Activated T-cell treated with anti-CD3 and anti-CD28 coated beads, Interleukin-2, amount 50 U/mL, for 4 hours (primary cell): ENCODE results near the gene POGK. TPM values are rescaled to one million over a fixed set of nuclear protein-coding genes. Genes with fewer than 3 reads are reported as not detected.
"Not testable (repeated sequence)": the region's sequence is repeated elsewhere in the genome, so short reads cannot be mapped to it uniquely, and the experiment has no call there.

Experiments
- ATAC-seq, 2 donors: fragments of 200-7000 bp; cut with Tn5 transposase; one replicate each; pipeline ENCODE4 v1.10.0; 2021
- DNase-seq: peaks from one replicate; pipeline ENCODE4 v3.0.0-alpha.2; 2020
- H3K27me3 Mint-ChIP-seq: one replicate; pipeline ENCODE4 v1.8.0; 2021; ENCODE audit warnings: low read depth, mixed read lengths
- H3K36me3 Mint-ChIP-seq: one replicate; pipeline ENCODE4 v1.8.0; 2022; ENCODE audit warnings: mixed read lengths; ENCODE audit not compliant: insufficient read depth
- H3K4me1 Mint-ChIP-seq: one replicate; pipeline ENCODE4 v1.8.0; 2021; ENCODE audit warnings: low read depth, mixed read lengths
- H3K4me3 Mint-ChIP-seq: one replicate; pipeline ENCODE4 v1.8.0; 2021; ENCODE audit warnings: mild to moderate bottlenecking, moderate library complexity, mixed read lengths
- H3K9me3 Mint-ChIP-seq: one replicate; pipeline ENCODE4 v1.8.0; 2021; ENCODE audit warnings: mixed read lengths
- total RNA-seq, 3 donors: library from RNA; stranded (reverse); gene quantifications; one replicate each; pipeline ENCODE4 v1.2.1, GENCODE V29; 2021

POGK gene
- total RNA-seq, result 10 to 100 TPM; 71.7 to 74.6 (median 71.8) TPM

- ATAC-seq (peak; percentile 95), DNase-seq (peak; percentile 76)
- peaks cover 37% of the 10 kb centered on the region for H3K4me1 Mint-ChIP-seq
- no peaks in the 10 kb centered on the region for H3K27me3 Mint-ChIP-seq
- peaks cover 22% of the 10 kb centered on the region for H3K36me3 Mint-ChIP-seq
- H3K9me3 Mint-ChIP-seq, result no peaks in the 10 kb centered on the region
- H3K4me3 Mint-ChIP-seq, result peak within 1 kb of the TSS; percentile 91
These were observed at the start of gene POGK for GRCh38 chr1:166838766-166839599. POGK (plus strand) TSS chr1:166839475; CDS start chr1:166840957, 1,482 bp downstream.

- ATAC-seq (no peak), DNase-seq (no peak)
- Mint-ChIP-seq H3K27me3 (peaks cover 30% of the 10 kb centered on the region), H3K4me1 (no peaks in the 10 kb centered on the region), H3K36me3 (no peaks in the 10 kb centered on the region), H3K9me3 (no peaks in the 10 kb centered on the region), H3K4me3 (no peak overlapping the region)
These were observed 42.5 kb upstream of the POGK start for GRCh38 chr1:166796620-166797236.

GRCh38 chr1:166808952-166809351 lies 30.3 kb upstream of the POGK start:
- DNase-seq, result no peak
- Mint-ChIP-seq H3K9me3 (no peaks in the 10 kb centered on the region), H3K4me3 (no peak overlapping the region), H3K27me3 (peaks cover 9% of the 10 kb centered on the region), H3K4me1 (no peaks in the 10 kb centered on the region), H3K36me3 (no peaks in the 10 kb centered on the region)
- no peak for ATAC-seq

- no peak overlapping the region for H3K4me3 Mint-ChIP-seq
- DNase-seq (no peak), ATAC-seq (no peak)
- H3K4me1 Mint-ChIP-seq, result no peaks in the 10 kb centered on the region
- no peaks in the 10 kb centered on the region for H3K36me3 Mint-ChIP-seq
- no peaks in the 10 kb centered on the region for H3K9me3 Mint-ChIP-seq
- peaks cover 16% of the 10 kb centered on the region for H3K27me3 Mint-ChIP-seq
These were observed 27.6 kb upstream of the POGK start for GRCh38 chr1:166811691-166812090.

- Mint-ChIP-seq H3K36me3 (no peaks in the 10 kb centered on the region), H3K4me1 (no peaks in the 10 kb centered on the region), H3K4me3 (no peak overlapping the region), H3K9me3 (peaks cover 3% of the 10 kb centered on the region), H3K27me3 (peaks cover 16% of the 10 kb centered on the region)
- DNase-seq, result no peak
- ATAC-seq, result no peak
These were observed 25.6 kb upstream of the POGK start for GRCh38 chr1:166813508-166814223.

- H3K9me3 Mint-ChIP-seq, result peaks cover 10% of the 10 kb centered on the region
- no peaks in the 10 kb centered on the region for H3K36me3 Mint-ChIP-seq
- DNase-seq, result no peak
- H3K27me3 Mint-ChIP-seq, result peaks cover 16% of the 10 kb centered on the region
- no peaks in the 10 kb centered on the region for H3K4me1 Mint-ChIP-seq
- ATAC-seq, result no peak
- H3K4me3 Mint-ChIP-seq, result no peak overlapping the region
These were observed 24.7 kb upstream of the POGK start for GRCh38 chr1:166814611-166815010.

GRCh38 chr1:166819974-166820373 lies 19.3 kb upstream of the POGK start:
- Mint-ChIP-seq H3K27me3 (peaks cover 11% of the 10 kb centered on the region), H3K4me1 (no peaks in the 10 kb centered on the region), H3K4me3 (no peak overlapping the region), H3K36me3 (no peaks in the 10 kb centered on the region), H3K9me3 (peaks cover 22% of the 10 kb centered on the region)
- DNase-seq (no peak), ATAC-seq (no peak)

GRCh38 chr1:166822385-166822784 lies 16.9 kb upstream of the POGK start:
- Mint-ChIP-seq H3K27me3 (peaks cover 4% of the 10 kb centered on the region), H3K4me1 (no peaks in the 10 kb centered on the region), H3K4me3 (no peak overlapping the region), H3K36me3 (no peaks in the 10 kb centered on the region), H3K9me3 (peaks cover 25% of the 10 kb centered on the region)
- no peak for DNase-seq
- no peak for ATAC-seq

- no peak for ATAC-seq
- H3K36me3 Mint-ChIP-seq, result peaks cover 3% of the 10 kb centered on the region
- no peak for DNase-seq
- peaks cover 28% of the 10 kb centered on the region for H3K9me3 Mint-ChIP-seq
- no peak overlapping the region for H3K4me3 Mint-ChIP-seq
- peaks cover 15% of the 10 kb centered on the region for H3K27me3 Mint-ChIP-seq
- H3K4me1 Mint-ChIP-seq, result no peaks in the 10 kb centered on the region
These were observed 11.8 kb upstream of the POGK start for GRCh38 chr1:166827426-166827825.

- H3K4me1 Mint-ChIP-seq, ATAC-seq, H3K36me3 Mint-ChIP-seq, DNase-seq, H3K4me3 Mint-ChIP-seq: not testable (repeated sequence)
- peaks cover 28% of the 10 kb centered on the region for H3K9me3 Mint-ChIP-seq
- H3K27me3 Mint-ChIP-seq, result peaks cover 11% of the 10 kb centered on the region
These were observed 9.5 kb upstream of the POGK start for GRCh38 chr1:166829762-166830161.

- H3K9me3 Mint-ChIP-seq, result no peaks in the 10 kb centered on the region
- peaks cover 25% of the 10 kb centered on the region for H3K4me1 Mint-ChIP-seq
- DNase-seq, result no peak
- ATAC-seq, result no peak
- peaks cover 10% of the 10 kb centered on the region for H3K36me3 Mint-ChIP-seq
- H3K27me3 Mint-ChIP-seq, result peaks cover 3% of the 10 kb centered on the region
- H3K4me3 Mint-ChIP-seq, result no peak overlapping the region
These were observed 2.5 kb upstream of the POGK start for GRCh38 chr1:166836733-166837132.

- ATAC-seq, result peak; percentile 62 to 65
- Mint-ChIP-seq H3K4me1 (peaks cover 45% of the 10 kb centered on the region), H3K9me3 (no peaks in the 10 kb centered on the region), H3K27me3 (no peaks in the 10 kb centered on the region), H3K36me3 (peaks cover 29% of the 10 kb centered on the region), H3K4me3 (peak overlapping the region; percentile 86)
- peak; percentile 48 for DNase-seq
These were observed 479 bp downstream of the POGK start for GRCh38 chr1:166839600-166840308.

GRCh38 chr1:166840309-166841274 lies 1.3 kb downstream of the POGK start:
- peaks cover 46% of the 10 kb centered on the region for H3K4me1 Mint-ChIP-seq
- H3K36me3 Mint-ChIP-seq, result peaks cover 30% of the 10 kb centered on the region
- DNase-seq (no peak), ATAC-seq (no peak)
- peak overlapping the region; percentile 86 for H3K4me3 Mint-ChIP-seq
- no peaks in the 10 kb centered on the region for H3K9me3 Mint-ChIP-seq
- H3K27me3 Mint-ChIP-seq, result no peaks in the 10 kb centered on the region
